GM21381 (cell line): ENCODE data around the gene RELL1.

ENCODE experiments used
- ATAC-seq: cut with Tn5 transposase; IDR thresholded peaks from one replicate; pipeline ENCODE4 v1.9.1; 2021; ENCODE audit warnings: mild to moderate bottlenecking, moderate library complexity; ENCODE audit not compliant: unreplicated experiment

The RELL1 gene, protein sequence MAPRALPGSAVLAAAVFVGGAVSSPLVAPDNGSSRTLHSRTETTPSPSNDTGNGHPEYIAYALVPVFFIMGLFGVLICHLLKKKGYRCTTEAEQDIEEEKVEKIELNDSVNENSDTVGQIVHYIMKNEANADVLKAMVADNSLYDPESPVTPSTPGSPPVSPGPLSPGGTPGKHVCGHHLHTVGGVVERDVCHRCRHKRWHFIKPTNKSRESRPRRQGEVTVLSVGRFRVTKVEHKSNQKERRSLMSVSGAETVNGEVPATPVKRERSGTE

DNA sequence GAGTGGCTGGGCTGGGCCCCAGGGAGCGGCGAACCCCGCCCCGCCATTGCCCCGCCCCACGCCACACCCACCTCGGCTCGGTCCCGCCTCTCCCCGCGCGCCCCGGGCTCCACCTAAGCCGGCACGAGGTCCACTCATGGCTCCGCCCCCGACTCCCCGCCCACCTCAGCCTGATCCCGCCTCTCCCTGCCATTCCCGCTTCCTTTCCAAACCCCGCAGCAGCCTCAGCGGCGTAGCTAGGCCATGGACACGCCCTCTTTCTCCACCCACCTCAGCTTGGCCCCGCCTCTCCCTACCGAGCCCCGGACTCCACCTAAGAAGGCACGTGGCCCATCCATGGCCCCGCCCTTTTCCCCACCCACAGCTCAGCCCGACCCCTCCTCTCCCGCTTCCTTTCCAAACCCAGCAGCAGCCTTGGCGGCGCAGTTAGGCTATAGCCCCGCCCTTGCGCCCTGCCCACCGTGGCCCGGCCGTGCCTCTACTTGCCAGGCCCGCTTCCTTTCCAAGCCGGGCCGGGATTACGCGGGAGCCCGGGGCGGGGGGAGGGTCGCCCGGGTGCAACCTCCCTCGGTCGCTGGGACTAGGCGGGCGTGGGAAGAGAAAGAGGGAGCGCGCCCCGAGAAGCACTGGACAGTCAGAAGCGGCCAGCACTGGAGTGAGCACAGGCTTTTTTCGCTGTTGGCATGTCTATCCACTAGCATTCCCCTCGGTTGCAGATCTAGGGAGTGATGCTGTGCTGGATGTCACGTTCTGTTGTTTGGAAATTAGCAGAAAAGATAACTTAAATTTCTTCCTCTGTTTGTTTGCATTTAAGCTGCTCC, at the start of gene RELL1:
TSS of gene RELL1 (minus strand) at position 4 of the 821 bp plus-strand sequence. CDS start 89 bp downstream, outside the sequence.
- peak; percentile 72 for ATAC-seq

DNA sequence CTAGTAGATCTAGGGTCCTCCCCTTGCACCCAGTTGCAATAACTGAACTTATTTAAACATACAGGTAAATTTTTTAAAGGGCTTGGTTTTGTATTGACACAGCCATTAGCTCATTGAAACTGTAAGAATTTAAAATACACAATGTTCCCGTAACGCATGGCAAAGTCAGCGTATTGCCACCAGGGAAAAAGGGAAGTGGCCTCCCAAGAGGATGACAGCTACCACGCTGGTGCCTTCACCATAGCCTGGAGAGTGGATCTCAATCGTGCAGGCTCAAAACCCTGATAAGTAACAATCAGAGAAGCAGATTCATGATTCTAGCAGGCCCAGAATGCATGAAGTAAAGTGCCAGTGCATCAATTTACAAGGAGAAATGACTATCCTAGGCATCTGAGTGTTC, 49.4 kb upstream of the RELL1 start:
- ATAC-seq = no peak

GRCh38 chr4:37734989-37735388, 48.8 kb upstream of the RELL1 start:
- no peak for ATAC-seq

- no peak for ATAC-seq
Measured at GRCh38 chr4:37733240-37733867, 47.2 kb upstream of the RELL1 start.

- ATAC-seq = no peak
Measured at GRCh38 chr4:37732526-37733186, 46.5 kb upstream of the RELL1 start.

GRCh38 chr4:37729649-37730004, 43.5 kb upstream of the RELL1 start:
- no peak for ATAC-seq

GRCh38 chr4:37728064-37728463, 41.9 kb upstream of the RELL1 start:
- ATAC-seq = no peak

DNA sequence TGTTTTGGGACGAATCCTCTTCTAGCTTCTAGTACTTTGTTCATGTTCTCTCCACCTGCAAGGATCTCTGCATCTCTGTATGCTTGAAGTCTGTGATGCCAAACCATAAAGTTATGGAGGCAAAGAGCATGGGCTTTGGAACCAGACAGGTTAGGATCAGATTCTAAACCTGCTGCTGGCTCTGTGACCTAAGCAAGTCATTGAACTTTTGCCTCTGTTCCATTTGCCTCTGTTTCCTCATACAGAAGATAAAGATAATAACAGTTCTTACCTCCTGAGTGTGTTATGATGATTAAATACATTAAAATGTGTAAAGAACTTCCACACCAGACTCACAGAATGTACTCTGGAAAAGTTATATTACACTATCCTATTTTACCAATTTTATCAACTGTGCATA, 41.5 kb upstream of the RELL1 start:
- no peak for ATAC-seq

- no peak for ATAC-seq
Measured at GRCh38 chr4:37726666-37727065, 40.5 kb upstream of the RELL1 start.

DNA sequence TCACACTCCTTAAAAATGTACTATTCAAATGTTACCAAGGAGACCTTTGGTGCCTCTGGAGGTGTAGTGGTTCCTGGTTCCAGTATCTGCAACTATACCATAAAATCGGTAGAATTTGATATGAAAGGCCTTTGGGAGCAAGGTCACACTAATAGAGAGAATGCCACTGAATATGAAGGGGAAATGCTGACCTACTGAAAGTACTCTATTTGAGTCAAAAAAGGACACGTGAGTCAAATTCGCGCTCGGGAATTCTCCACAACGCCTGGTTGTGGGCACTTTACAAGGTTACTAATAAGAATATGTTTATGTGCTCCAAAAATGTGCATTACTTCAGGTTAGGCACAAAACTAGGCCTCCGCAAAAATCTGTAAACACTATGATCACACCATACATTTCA, 39.5 kb upstream of the RELL1 start:
- ATAC-seq = peak; percentile 69

GRCh38 chr4:37723067-37723466, 36.9 kb upstream of the RELL1 start:
- ATAC-seq = no peak

DNA sequence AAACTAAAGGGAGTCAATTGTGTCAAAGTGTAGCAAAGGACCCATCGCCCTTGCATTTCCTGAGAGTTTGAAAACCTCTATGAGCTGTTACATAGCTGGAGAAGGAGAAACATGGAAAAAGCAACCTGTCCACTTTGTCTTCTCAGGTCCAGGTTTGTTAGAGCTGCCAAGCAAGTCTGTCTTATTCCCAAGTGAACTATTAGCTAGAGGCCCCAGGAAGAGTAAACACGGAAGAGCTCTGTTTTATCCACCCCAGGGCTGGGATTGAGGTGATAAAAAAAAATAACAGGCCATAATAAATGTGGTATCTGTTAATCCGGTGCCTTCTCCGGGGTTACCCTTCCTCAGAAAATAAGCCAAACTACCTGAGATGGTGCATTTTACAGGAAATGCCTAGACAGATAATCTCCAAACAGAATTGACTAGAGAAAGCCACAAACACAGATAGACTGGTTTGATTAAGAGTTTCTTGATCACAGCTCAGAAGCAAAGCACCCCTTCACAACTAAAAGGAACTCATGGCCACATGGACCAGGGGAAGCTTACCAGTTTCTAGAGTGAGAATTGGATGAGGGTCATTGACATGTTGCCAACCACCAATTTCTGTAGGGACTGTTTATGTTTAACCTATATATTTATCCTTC, 35.9 kb upstream of the RELL1 start:
- ATAC-seq = no peak

- ATAC-seq = no peak
Measured at GRCh38 chr4:37719021-37719420, 32.8 kb upstream of the RELL1 start.

DNA sequence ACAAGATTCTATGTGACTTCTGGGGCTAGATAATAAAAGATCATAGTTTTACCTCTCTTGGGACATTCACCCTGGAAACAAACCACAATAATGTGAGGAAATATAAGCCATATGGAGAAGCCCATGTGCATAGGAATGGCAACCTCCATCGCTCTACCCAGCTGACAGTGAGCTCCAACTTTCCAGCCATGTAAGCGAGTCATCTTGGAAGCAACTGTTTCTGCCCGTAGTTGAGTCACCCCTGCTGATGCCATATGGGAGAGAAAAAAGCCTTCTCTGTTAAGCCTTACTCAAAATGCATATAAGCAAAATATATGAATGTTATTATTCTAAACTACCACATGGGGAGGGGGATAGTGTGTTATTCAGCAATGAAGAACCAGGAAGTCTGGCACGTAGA, 31.4 kb upstream of the RELL1 start:
- no peak for ATAC-seq

DNA sequence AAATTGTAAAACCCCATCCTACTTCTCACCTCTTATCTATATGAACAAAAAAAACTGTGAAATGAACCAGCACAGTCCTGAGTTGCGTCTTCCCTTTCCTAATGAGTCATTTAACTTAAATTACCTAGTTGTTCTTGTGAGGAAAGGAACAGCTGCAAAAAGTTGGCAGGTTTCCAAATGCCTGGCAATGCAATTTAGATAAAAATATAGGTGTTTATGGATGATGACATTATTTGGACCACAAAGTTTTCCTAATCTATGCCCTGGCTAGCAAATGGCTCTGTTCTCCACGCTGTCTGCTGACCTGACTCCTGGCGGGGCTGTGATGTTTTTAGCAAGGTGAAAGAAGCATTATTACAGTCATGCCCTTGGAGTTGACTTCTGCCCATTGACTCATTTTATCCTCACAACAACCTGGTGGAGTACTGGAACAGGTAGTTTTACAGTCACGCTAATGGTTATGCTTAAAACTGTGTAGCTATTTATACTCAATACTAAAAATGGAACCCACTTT, 29.8 kb upstream of the RELL1 start:
- ATAC-seq = peak; percentile 78

DNA sequence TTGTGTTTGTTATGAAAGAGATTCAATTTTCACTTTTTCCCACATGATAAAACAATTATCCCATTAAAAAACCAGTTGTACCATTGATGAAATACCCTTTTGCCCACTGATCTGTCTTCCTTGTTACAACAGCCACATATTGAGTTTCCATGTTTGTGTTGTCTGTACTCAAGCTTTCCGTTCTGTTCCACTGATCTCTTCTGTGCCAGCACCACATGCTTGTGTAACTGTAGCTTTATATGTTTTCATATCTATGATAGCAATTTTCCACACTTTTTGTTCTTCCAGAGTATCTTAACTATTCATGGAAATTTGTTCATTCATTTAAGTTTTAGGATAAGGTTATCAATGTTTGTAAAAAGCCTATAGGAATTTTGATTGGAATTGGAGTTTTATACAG, 24.3 kb upstream of the RELL1 start:
- no peak for ATAC-seq

GRCh38 chr4:37706032-37706431, 19.9 kb upstream of the RELL1 start:
- ATAC-seq = no peak

DNA sequence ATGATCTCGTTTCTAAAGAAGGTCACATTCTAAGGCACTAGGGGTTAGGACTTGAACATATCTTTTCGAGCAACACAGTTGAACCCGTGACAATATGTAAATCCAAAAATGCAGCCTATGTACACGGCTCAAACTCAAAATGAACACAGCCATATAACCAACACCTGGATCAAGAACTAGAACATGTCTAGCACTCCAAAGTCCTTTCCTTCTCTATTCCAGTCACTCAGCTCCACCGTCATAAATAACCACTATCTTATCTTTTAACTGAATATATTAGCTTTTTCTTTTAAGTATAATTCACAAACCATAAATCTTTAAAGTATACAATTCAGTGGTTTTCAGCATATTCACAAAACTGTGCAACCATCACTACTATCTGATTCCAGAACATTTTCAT, 19.4 kb upstream of the RELL1 start:
- ATAC-seq = no peak

GRCh38 chr4:37699868-37700481, 13.8 kb upstream of the RELL1 start:
- no peak for ATAC-seq

DNA sequence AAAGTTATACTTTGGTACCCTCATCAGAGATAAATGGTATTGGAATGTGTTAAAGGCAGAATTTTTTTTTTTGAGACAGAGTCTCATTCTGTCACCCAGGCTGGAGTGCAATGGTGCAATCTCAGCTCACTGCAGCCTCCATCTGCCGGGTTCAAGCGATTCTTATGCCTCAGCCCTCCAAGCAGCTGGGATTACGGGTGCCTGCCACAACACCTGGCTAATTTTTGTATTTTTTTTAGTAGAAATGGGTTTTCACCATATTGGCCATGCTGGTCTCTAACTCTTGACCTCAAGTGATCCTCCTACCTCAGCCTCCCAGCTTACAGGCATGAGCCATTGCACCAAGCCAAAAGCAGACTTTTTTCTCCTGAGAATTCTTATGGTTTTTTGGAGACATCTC, 11.4 kb upstream of the RELL1 start:
- no peak for ATAC-seq
